ENCODE results near the gene PRCC. TPM values are rescaled to one million over a fixed set of nuclear protein-coding genes. Genes with fewer than 3 reads are reported as not detected.
A peak's percentile ranks its signal among the peaks of the same experiment; 100 is the strongest.
"Not testable (repeated sequence)": the region's sequence is repeated elsewhere in the genome, so short reads cannot be mapped to it uniquely, and the experiment has no call there.

Gene PRCC
- polyA plus RNA-seq, 3 donors, result 26.7 to 37.1 (median 29.6) TPM

GRCh38 chr1:156760092-156760795, 7.1 kb upstream of the PRCC start:
- Mint-ChIP-seq H3K36me3 (no peaks in the 10 kb centered on the region), H3K4me1 (peaks cover 6% of the 10 kb centered on the region), H3K27ac (no peak overlapping the region), H3K9me3 (peaks cover 0 to 1% (median 0%) of the 10 kb centered on the region in 7 donors), H3K27me3 (ENCODE audit: low read depth in 3 of 3) (peaks cover 0 to 2% (median 2%) of the 10 kb centered on the region in 3 donors), H3K4me3 (no peak overlapping the region)
- no peaks in the 10 kb centered on the region for H4K20me1 ChIP-seq (ENCODE audit: insufficient read depth, low read length)
- no CpG with 5 or more reads among the region's 6 CpGs for WGBS (ENCODE audit: insufficient coverage)
- no peak for DNase-seq
- no peak for TF ChIP-seq CTCF (IDR thresholded peaks at IDR 0.05)
- no peak overlapping the region for H3K9ac ChIP-seq (ENCODE audit: insufficient read depth, low read length, poor library complexity, severe bottlenecking)
- no peaks in the 10 kb centered on the region for H3K36me3 ChIP-seq (replicated peaks in 1 of 2; ENCODE audit: control insufficient read depth in 1 of 2, insufficient read depth in 2 of 2, low read length in 2 of 2)
- no peaks in the 10 kb centered on the region for H3K9me3 ChIP-seq (replicated peaks in 1 of 2; ENCODE audit: control insufficient read depth in 1 of 2, insufficient read depth in 1 of 2, low read length in 2 of 2)
- H3K4me3 ChIP-seq (replicated peaks in 1 of 3; ENCODE audit: low read depth in 2 of 3, low read length in 3 of 3), result no peak overlapping the region
- no peaks in the 10 kb centered on the region for H3K27me3 ChIP-seq (ENCODE audit: control insufficient read depth in 2 of 2, insufficient read depth in 2 of 2, low read length in 2 of 2)
- no peak overlapping the region for H2AFZ ChIP-seq (ENCODE audit: insufficient read depth, low read depth, low read length, poor library complexity, severe bottlenecking)
- H3K4me1 ChIP-seq (ENCODE audit: control insufficient read depth in 1 of 2, insufficient read depth in 2 of 2, low read length in 2 of 2), result no peaks in the 10 kb centered on the region
- H3K4me2 ChIP-seq (replicated peaks; ENCODE audit: extremely low read depth, low read length, poor library complexity, severe bottlenecking), result no peak overlapping the region
- no peak overlapping the region for H3K27ac ChIP-seq (ENCODE audit: low read depth in 1 of 2, low read length in 2 of 2)
- intact Hi-C loops (cut with micrococcal nuclease), result no loop called here
- peaks cover 3% of the 10 kb centered on the region for H3K79me2 ChIP-seq (ENCODE audit: insufficient read depth, low read length)

- Mint-ChIP-seq H3K9me3 (peaks cover 0 to 1% (median 0%) of the 10 kb centered on the region in 7 donors), H3K4me1 (peaks cover 4% of the 10 kb centered on the region), H3K36me3 (no peaks in the 10 kb centered on the region), H3K4me3 (no peak overlapping the region), H3K27me3 (ENCODE audit: low read depth in 3 of 3) (peaks cover 0 to 2% (median 2%) of the 10 kb centered on the region in 3 donors), H3K27ac (no peak overlapping the region)
- TF ChIP-seq CTCF (IDR thresholded peaks at IDR 0.05), result no peak
- no peak overlapping the region for H3K27ac ChIP-seq (ENCODE audit: low read depth in 1 of 2, low read length in 2 of 2)
- H3K27me3 ChIP-seq (ENCODE audit: control insufficient read depth in 2 of 2, insufficient read depth in 2 of 2, low read length in 2 of 2), result no peaks in the 10 kb centered on the region
- H3K4me3 ChIP-seq (replicated peaks in 1 of 3; ENCODE audit: low read depth in 2 of 3, low read length in 3 of 3), result no peak overlapping the region
- H3K36me3 ChIP-seq (replicated peaks in 1 of 2; ENCODE audit: control insufficient read depth in 1 of 2, insufficient read depth in 2 of 2, low read length in 2 of 2), result no peaks in the 10 kb centered on the region
- H3K4me1 ChIP-seq (ENCODE audit: control insufficient read depth in 1 of 2, insufficient read depth in 2 of 2, low read length in 2 of 2), result peaks cover 4% of the 10 kb centered on the region in 2 donors
- H3K4me2 ChIP-seq (replicated peaks; ENCODE audit: extremely low read depth, low read length, poor library complexity, severe bottlenecking), result no peak overlapping the region
- H4K20me1 ChIP-seq (ENCODE audit: insufficient read depth, low read length), result no peaks in the 10 kb centered on the region
- no peak overlapping the region for H3K9ac ChIP-seq (ENCODE audit: insufficient read depth, low read length, poor library complexity, severe bottlenecking)
- H2AFZ ChIP-seq (ENCODE audit: insufficient read depth, low read depth, low read length, poor library complexity, severe bottlenecking), result no peak overlapping the region
- H3K9me3 ChIP-seq (replicated peaks in 1 of 2; ENCODE audit: control insufficient read depth in 1 of 2, insufficient read depth in 1 of 2, low read length in 2 of 2), result no peaks in the 10 kb centered on the region
- 92% methylated on average over 2 of the region's 4 CpGs for WGBS (ENCODE audit: insufficient coverage)
- no peak for DNase-seq
- intact Hi-C loops (cut with micrococcal nuclease), result no loop called here
- H3K79me2 ChIP-seq (ENCODE audit: insufficient read depth, low read length), result no peaks in the 10 kb centered on the region
Measured at GRCh38 chr1:156760796-156761104, 6.6 kb upstream of the PRCC start.

GRCh38 chr1:156765136-156765535, 2.2 kb upstream of the PRCC start:
- Histone ChIP-seq H3K79me2 (ENCODE audit: insufficient read depth, low read length) (peaks cover 35% of the 10 kb centered on the region), H2AFZ (ENCODE audit: insufficient read depth, low read depth, low read length, poor library complexity, severe bottlenecking) (peak overlapping the region; percentile 89), H3K27ac (ENCODE audit: low read depth in 1 of 2, low read length in 2 of 2) (peak overlapping the region; percentile 93 to 97), H3K4me1 (ENCODE audit: control insufficient read depth in 1 of 2, insufficient read depth in 2 of 2, low read length in 2 of 2) (peaks cover 30 to 31% of the 10 kb centered on the region in 2 donors)
- not testable (repeated sequence) for DNase-seq; H3K9me3 Mint-ChIP-seq; H3K27ac Mint-ChIP-seq; H3K4me2 ChIP-seq (replicated peaks; ENCODE audit: extremely low read depth, low read length, poor library complexity, severe bottlenecking); H3K27me3 ChIP-seq (ENCODE audit: control insufficient read depth in 2 of 2, insufficient read depth in 2 of 2, low read length in 2 of 2); H3K9ac ChIP-seq (ENCODE audit: insufficient read depth, low read length, poor library complexity, severe bottlenecking); H3K36me3 Mint-ChIP-seq; H3K4me3 Mint-ChIP-seq; H4K20me1 ChIP-seq (ENCODE audit: insufficient read depth, low read length); H3K9me3 ChIP-seq (replicated peaks in 1 of 2; ENCODE audit: control insufficient read depth in 1 of 2, insufficient read depth in 1 of 2, low read length in 2 of 2); H3K27me3 Mint-ChIP-seq (ENCODE audit: low read depth in 3 of 3); H3K4me3 ChIP-seq (replicated peaks in 1 of 3; ENCODE audit: low read depth in 2 of 3, low read length in 3 of 3); H3K36me3 ChIP-seq (replicated peaks in 1 of 2; ENCODE audit: control insufficient read depth in 1 of 2, insufficient read depth in 2 of 2, low read length in 2 of 2)
- intact Hi-C loops (cut with micrococcal nuclease), result loop anchor here in 1 of 2 donors (5.0 kb wide), 1 partner anchor 33 kb away; no protein-coding TSS in a partner anchor
- WGBS (ENCODE audit: insufficient coverage), result 100% methylated on average over 1 of the region's 15 CpGs
- peaks cover 19% of the 10 kb centered on the region for H3K4me1 Mint-ChIP-seq
